NCI-H1048 (cell line): Measurements from ENCODE around the gene TBC1D2B.
"Not testable (repeated sequence)": the region's sequence is repeated elsewhere in the genome, so short reads cannot be mapped to it uniquely, and the experiment has no call there.

Source experiments
- DNase-seq: peaks from one replicate; lab custom pipeline; 2025; lab: John Stamatoyannopoulos, UW

The TBC1D2B gene

GRCh38 chr15:77975332-77976094 lies 102.0 kb downstream of the TBC1D2B start:
- DNase-seq = no peak

- no peak for DNase-seq
Measured at GRCh38 chr15:77974416-77975331, 102.8 kb downstream of the TBC1D2B start.

- no peak for DNase-seq
Measured at GRCh38 chr15:77974098-77974414, 103.5 kb downstream of the TBC1D2B start.

GRCh38 chr15:77973273-77974097 lies 104.0 kb downstream of the TBC1D2B start:
- DNase-seq = not testable (repeated sequence)

GRCh38 chr15:77972706-77973105 lies 104.8 kb downstream of the TBC1D2B start:
- not testable (repeated sequence) for DNase-seq

- DNase-seq = not testable (repeated sequence)
Measured at GRCh38 chr15:77971875-77972274, 105.6 kb downstream of the TBC1D2B start.

GRCh38 chr15:77970813-77971360 lies 106.6 kb downstream of the TBC1D2B start:
- DNase-seq = not testable (repeated sequence)

GRCh38 chr15:77969055-77969454 lies 108.5 kb downstream of the TBC1D2B start:
- no peak for DNase-seq

- no peak for DNase-seq
Measured at GRCh38 chr15:77967798-77968197, 109.7 kb downstream of the TBC1D2B start.

GRCh38 chr15:77967235-77967615 lies 110.3 kb downstream of the TBC1D2B start:
- not testable (repeated sequence) for DNase-seq

GRCh38 chr15:77966540-77967234 lies 110.8 kb downstream of the TBC1D2B start:
- DNase-seq = no peak

- no peak for DNase-seq
Measured at GRCh38 chr15:77964193-77964592, 113.3 kb downstream of the TBC1D2B start.

GRCh38 chr15:77959432-77959879 lies 118.1 kb downstream of the TBC1D2B start:
- DNase-seq = peak; percentile 39

- not testable (repeated sequence) for DNase-seq
Measured at GRCh38 chr15:77958716-77959431, 118.6 kb downstream of the TBC1D2B start.

GRCh38 chr15:77958021-77958420 lies 119.5 kb downstream of the TBC1D2B start:
- not testable (repeated sequence) for DNase-seq

GRCh38 chr15:77953926-77954325 lies 123.6 kb downstream of the TBC1D2B start:
- DNase-seq = not testable (repeated sequence)

- DNase-seq = not testable (repeated sequence)
Measured at GRCh38 chr15:77952928-77953446, 124.5 kb downstream of the TBC1D2B start.

GRCh38 chr15:77951105-77951786 lies 126.3 kb downstream of the TBC1D2B start:
- DNase-seq = not testable (repeated sequence)

GRCh38 chr15:77950470-77950869 lies 127.0 kb downstream of the TBC1D2B start:
- not testable (repeated sequence) for DNase-seq

- no peak for DNase-seq
Measured at GRCh38 chr15:77945566-77945965, 131.9 kb downstream of the TBC1D2B start.
